Measurements from ENCODE around the gene MBD5. TPM values are rescaled to one million over a fixed set of nuclear protein-coding genes. Genes with fewer than 3 reads are reported as not detected.
A peak's percentile ranks its signal among the peaks of the same experiment; 100 is the strongest.
"Not testable (repeated sequence)": the region's sequence is repeated elsewhere in the genome, so short reads cannot be mapped to it uniquely, and the experiment has no call there.

Gene MBD5
- total RNA-seq, 1 experiment from 2014 or later, result 25.1 TPM

- DNase-seq (ENCODE audit: extremely low read depth, low read depth), result no peak
These were observed 513.7 kb downstream of the MBD5 start for GRCh38 chr2:148534416-148535204.

DNA sequence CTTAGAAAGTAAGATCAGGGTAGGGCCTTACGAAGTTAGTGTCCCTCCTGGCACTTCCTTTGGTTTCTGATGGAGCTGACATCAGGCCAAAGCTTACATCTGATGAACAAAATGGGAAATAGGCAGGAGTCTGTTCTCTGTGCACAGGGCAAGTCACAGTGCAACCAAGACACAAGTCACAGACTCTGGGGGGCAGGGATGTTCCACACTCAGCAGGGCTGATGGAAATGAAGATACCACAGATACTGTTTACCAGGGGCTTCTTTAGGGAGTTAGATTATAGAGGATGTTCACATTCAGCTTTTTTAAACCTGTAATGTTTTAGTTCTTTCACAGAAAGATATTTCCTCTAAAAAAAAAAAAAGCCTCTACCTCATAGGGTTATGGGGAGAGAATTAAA is 517.5 kb downstream of the MBD5 start:
- no peak for DNase-seq (ENCODE audit: extremely low read depth, low read depth)

DNA sequence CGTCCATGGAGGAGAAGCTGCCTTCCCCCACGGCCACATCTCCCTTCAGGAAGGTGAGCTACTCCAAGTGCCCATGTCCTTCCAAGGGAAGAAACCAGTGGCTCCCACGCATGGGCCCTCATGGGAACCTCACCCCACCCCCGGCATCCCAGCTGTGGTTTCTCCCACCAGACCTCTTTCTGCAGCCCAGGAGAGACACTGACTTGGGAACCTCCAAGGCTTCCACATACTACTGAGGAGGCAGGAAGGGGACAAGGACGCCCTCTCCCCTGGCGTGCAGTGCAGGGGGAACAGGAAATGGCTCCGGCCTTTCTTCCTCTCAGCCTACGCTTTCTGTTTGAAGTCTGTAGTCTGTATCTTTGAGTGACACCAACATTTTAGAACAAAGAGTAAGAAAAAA is 519.1 kb downstream of the MBD5 start:
- no peak for DNase-seq (ENCODE audit: extremely low read depth, low read depth)

DNA sequence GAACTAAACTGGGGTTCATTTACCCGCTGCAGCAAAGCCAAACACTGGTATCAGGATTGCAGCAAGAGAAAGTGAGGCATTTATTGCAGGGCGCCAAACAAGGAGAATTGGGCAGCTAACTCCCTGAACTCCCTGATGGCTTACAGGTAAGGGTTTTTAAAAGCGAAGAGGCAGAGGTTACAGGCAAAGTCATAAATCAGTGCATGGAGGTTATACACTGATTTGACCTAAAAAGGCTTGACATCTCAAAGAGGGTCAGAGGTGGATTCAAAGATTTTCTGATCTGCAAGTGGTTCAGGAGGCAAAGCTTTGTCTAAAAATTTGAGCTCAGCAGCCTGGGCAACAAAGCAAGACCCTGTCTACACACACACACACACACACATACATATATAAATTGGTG is 520.9 kb downstream of the MBD5 start:
- no peak for DNase-seq (ENCODE audit: extremely low read depth, low read depth)

DNA sequence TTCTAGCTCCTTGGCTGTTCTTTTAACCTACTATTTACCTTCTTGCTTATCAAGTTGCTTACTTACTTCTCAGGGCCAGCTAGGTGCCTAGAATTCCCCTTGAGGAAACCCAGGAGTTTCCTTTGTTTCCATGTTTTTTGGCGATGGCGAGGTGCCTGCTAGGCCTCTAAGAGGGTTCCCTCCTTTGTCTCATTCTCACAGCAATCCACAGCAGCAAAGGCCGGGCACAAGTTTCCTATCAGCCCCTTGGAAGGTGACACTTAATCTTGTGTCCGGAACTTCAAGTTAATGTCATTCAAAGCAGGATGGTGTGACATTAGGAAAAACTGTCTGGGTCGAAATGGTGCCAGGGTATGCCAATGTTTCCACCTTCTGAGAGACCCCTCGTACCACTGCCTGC is 521.7 kb downstream of the MBD5 start:
- no peak for DNase-seq (ENCODE audit: extremely low read depth, low read depth)

DNA sequence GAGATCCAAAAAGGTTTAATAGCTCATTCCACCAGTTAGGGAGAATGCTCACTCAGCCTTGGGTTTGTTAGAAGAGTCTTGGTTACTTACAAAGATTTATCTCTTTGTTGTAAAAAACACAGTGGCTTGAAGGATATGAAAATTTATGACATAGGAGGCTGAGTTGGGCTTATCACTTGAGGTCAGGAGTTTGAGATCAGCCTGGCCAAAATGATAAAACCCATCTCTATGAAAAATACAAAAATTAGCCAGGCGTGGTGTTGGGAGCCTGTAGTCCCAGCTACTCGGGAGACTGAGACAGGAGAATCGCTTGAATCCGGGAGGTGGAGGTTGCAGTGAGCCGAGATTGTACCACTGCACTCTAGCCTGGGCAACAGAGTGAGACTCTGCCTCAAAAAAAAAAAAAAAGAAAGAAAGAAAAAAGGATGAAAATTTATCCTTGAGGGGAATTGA is 522.2 kb downstream of the MBD5 start:
- not testable (repeated sequence) for DNase-seq (ENCODE audit: extremely low read depth, low read depth)

DNA sequence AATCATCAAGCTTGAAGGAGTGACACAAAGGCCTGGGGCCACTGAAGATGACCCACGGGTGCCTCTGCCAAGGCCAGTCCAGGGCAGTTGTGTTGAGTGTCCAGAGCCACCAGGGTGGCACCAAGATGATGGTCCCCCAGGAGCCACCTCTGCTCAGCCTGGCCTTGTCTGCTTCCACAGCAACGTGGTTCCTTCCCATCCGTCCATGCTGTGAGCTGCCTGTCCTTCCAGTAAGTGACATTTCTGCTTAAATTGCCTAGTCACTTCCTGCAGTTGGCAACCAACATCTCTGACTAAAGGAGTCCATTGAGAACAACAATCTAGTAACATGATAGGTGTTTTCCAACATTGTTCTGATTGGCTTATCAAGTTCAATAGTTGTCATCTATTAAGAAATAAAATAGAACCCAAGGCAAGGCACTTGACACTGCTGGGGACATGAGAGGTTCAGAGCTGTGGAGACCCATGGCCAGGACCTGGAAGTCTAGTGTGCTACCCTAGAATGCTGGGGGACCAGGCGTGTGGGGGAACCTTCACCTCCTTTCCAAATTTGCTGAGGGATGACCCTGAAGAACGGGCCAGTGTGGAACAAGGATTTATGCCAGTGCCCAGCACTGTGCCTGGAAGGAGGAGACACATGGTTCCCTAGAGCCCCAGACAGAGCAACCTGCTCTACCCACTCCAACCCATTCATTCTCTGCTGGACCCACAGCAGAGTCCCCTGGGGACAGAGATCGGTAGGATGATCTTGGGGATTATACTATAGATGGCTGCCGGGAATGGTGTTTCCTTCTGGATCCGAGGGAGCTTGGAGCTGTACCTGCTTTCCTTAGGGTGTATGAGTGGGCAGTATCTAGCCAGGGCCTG is 524.7 kb downstream of the MBD5 start:
- no peak for DNase-seq (ENCODE audit: extremely low read depth, low read depth)

DNA sequence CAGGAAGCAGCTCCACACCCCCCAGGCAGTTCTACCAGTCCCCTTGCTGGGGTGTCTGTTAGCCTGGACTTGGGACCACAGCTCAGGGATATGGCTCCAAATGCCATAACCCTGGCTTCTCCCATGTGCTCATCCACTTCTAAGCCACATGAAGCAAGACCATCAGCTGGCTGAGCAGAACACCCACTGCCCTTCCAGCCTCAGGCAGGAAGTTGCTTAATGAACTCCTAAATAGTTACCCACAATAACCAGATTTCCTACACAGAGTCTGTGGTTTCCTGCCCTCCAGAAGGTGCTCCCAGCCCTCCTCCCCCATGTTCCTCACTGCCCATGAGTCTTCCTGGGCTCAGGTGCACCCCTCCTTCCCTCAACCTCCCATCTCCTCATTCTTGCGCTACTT is 525.4 kb downstream of the MBD5 start:
- no peak for DNase-seq (ENCODE audit: extremely low read depth, low read depth)

- DNase-seq (ENCODE audit: extremely low read depth, low read depth), result no peak
These were observed 528.0 kb downstream of the MBD5 start for GRCh38 chr2:148548716-148549400.

GRCh38 chr2:148552675-148553331 is 531.9 kb downstream of the MBD5 start:
- no peak for DNase-seq (ENCODE audit: extremely low read depth, low read depth)

- DNase-seq (ENCODE audit: extremely low read depth, low read depth), result no peak
These were observed 532.5 kb downstream of the MBD5 start for GRCh38 chr2:148553332-148553887.

GRCh38 chr2:148554459-148555247 is 533.8 kb downstream of the MBD5 start:
- no peak for DNase-seq (ENCODE audit: extremely low read depth, low read depth)

DNA sequence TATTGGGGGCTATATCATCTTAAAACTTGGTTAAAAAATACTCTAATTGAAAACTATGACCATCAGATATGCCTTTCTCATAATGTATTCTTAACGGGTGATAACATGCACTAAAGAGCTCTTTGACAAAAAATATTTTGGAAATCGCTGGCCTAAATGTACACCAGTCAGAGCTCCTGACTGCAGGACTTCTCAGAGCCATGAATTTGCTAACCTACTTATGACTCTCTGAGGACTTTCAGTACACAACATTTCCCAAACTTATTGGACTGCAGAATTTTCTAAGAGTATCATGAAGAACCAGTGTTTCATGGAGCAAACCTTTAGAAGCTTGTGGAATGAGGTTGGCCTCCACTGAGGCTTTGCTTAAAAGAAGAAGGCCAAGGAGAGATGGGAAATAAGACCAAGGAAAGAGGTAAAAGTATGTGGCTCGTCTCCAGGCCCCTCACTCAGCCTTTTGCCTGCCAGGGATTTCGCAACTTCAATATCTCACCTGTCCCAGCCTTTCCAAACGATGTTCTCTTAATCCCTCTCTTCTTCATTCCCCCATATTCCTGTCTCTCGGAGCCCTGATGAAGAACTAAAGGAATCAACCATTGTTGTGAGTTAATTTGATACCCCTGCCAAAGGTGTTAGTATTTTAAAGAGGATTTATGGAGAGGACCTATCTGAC is 534.9 kb downstream of the MBD5 start:
- no peak for DNase-seq (ENCODE audit: extremely low read depth, low read depth)

- no peak for DNase-seq (ENCODE audit: extremely low read depth, low read depth)
These were observed 537.0 kb downstream of the MBD5 start for GRCh38 chr2:148557844-148558436.

- DNase-seq (ENCODE audit: extremely low read depth, low read depth), result no peak
These were observed 539.6 kb downstream of the MBD5 start for GRCh38 chr2:148560496-148560895.

DNA sequence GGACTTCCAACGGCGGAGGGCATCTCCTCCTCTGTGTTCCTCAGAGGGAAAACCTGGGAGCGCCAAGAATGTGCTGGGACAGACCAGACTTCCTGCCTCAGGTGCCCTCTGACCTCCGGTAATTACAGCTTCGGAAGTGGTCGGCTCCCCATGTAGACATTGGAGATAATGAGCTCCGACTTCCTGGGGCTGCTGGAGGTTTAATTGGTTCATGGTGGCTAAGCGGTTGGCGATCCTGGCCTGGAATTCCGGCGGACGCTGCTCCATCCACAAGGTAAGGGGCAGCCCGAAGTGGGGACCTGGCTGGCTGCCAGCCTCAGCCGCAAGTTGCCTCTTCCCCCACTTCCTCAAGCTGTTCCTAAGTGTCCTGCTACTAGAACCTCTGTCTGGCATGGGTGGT is 540.5 kb downstream of the MBD5 start:
- no peak for DNase-seq (ENCODE audit: extremely low read depth, low read depth)

DNA sequence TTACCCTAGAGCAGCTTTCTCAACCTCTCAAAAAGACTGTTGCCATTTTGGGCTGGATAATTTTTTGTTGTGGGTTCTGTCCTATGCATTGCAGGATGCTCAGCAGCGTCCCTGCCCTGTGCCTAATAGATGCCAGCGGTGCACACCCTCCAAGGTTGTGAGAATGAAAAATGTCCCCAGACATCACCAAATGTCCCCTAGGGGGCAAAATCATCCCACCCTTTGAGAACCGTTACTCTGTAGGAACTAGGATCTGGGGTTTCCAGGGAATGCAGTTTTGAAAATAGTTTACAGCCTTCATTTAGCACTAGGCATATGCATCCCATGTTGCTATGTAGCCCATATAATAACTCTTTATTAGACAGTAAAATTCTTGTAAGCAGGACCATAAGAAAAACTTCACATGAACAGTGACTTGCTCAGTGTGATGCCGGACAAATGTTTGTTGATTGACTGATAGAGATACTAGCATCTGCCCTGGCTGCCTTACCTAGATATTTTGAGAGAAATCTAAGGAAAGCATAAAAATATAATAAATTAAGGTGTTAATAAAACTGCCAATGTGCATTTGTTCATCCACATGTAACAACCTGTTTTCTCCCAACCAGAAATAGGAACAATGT is 544.5 kb downstream of the MBD5 start:
- peak; percentile 38 for DNase-seq (ENCODE audit: extremely low read depth, low read depth)
